Activated T-cell treated with anti-CD3 and anti-CD28 coated beads, Interleukin-2, amount 50 U/mL, for 4 hours (primary cell): Measurements from ENCODE around the gene DHX32. TPM values are rescaled to one million over a fixed set of nuclear protein-coding genes. Genes with fewer than 3 reads are reported as not detected.
A peak's percentile ranks its signal among the peaks of the same experiment; 100 is the strongest.
"Not testable (repeated sequence)": the region's sequence is repeated elsewhere in the genome, so short reads cannot be mapped to it uniquely, and the experiment has no call there.

ENCODE experiments used
- ATAC-seq, 2 donors: fragments of 200-7000 bp; cut with Tn5 transposase; one replicate each; pipeline ENCODE4 v1.10.0; 2021
- DNase-seq: peaks from one replicate; pipeline ENCODE4 v3.0.0-alpha.2; 2020
- H3K27me3 Mint-ChIP-seq: one replicate; pipeline ENCODE4 v1.8.0; 2021; ENCODE audit warnings: low read depth, mixed read lengths
- H3K36me3 Mint-ChIP-seq: one replicate; pipeline ENCODE4 v1.8.0; 2022; ENCODE audit warnings: mixed read lengths; ENCODE audit not compliant: insufficient read depth
- H3K4me1 Mint-ChIP-seq: one replicate; pipeline ENCODE4 v1.8.0; 2021; ENCODE audit warnings: low read depth, mixed read lengths
- H3K4me3 Mint-ChIP-seq: one replicate; pipeline ENCODE4 v1.8.0; 2021; ENCODE audit warnings: mild to moderate bottlenecking, moderate library complexity, mixed read lengths
- H3K9me3 Mint-ChIP-seq: one replicate; pipeline ENCODE4 v1.8.0; 2021; ENCODE audit warnings: mixed read lengths
- total RNA-seq, 3 donors: library from RNA; stranded (reverse); gene quantifications; one replicate each; pipeline ENCODE4 v1.2.1, GENCODE V29; 2021

The DHX32 gene
- total RNA-seq, 3 donors from 2014 or later: 9.3 to 18.0 (median 13.0) TPM

GRCh38 chr10:125907598-125907997, 26.5 kb upstream of the DHX32 start:
- not testable (repeated sequence) for ATAC-seq, H3K9me3 Mint-ChIP-seq, H3K4me1 Mint-ChIP-seq, H3K36me3 Mint-ChIP-seq, H3K27me3 Mint-ChIP-seq, H3K4me3 Mint-ChIP-seq, DNase-seq

- not testable (repeated sequence) for H3K9me3 Mint-ChIP-seq, H3K4me1 Mint-ChIP-seq, H3K4me3 Mint-ChIP-seq, DNase-seq, H3K27me3 Mint-ChIP-seq, ATAC-seq, H3K36me3 Mint-ChIP-seq
Observed at GRCh38 chr10:125905069-125905994, 24.2 kb upstream of the DHX32 start.

GRCh38 chr10:125903135-125903640, 22.1 kb upstream of the DHX32 start:
- not testable (repeated sequence) for ATAC-seq, H3K4me1 Mint-ChIP-seq, H3K4me3 Mint-ChIP-seq, H3K9me3 Mint-ChIP-seq, DNase-seq, H3K36me3 Mint-ChIP-seq
- peaks cover 14% of the 10 kb centered on the region for H3K27me3 Mint-ChIP-seq

GRCh38 chr10:125900963-125901362, 19.9 kb upstream of the DHX32 start:
- not testable (repeated sequence) for H3K9me3 Mint-ChIP-seq, H3K4me3 Mint-ChIP-seq, ATAC-seq

GRCh38 chr10:125897317-125897716, 16.2 kb upstream of the DHX32 start:
- Mint-ChIP-seq H3K4me3 (peak overlapping the region; percentile 86), H3K4me1 (peaks cover 16% of the 10 kb centered on the region), H3K27me3 (peaks cover 15% of the 10 kb centered on the region)
- not testable (repeated sequence) for H3K36me3 Mint-ChIP-seq, ATAC-seq, DNase-seq, H3K9me3 Mint-ChIP-seq

More at GRCh38 chr10:125900963-125901362, 19.9 kb upstream of the DHX32 start:
- not testable (repeated sequence) for H3K36me3 Mint-ChIP-seq, H3K4me1 Mint-ChIP-seq, DNase-seq
- peaks cover 16% of the 10 kb centered on the region for H3K27me3 Mint-ChIP-seq

- ATAC-seq: peak; percentile 80 to 84
- H3K27me3 Mint-ChIP-seq: peaks cover 14% of the 10 kb centered on the region
- not testable (repeated sequence) for H3K36me3 Mint-ChIP-seq
Observed at GRCh38 chr10:125896088-125896934, 15.2 kb upstream of the DHX32 start, which contains the start of gene FANK1. TSS of gene FANK1 (plus strand) at chr10:125896564. CDS start at chr10:125896643, 79 bp downstream.

GRCh38 chr10:125895130-125896087, 14.3 kb upstream of the DHX32 start:
- H3K9me3 Mint-ChIP-seq, H3K36me3 Mint-ChIP-seq: not testable (repeated sequence)
- Mint-ChIP-seq H3K4me3 (peak overlapping the region; percentile 85), H3K27me3 (peaks cover 11% of the 10 kb centered on the region), H3K4me1 (peaks cover 16% of the 10 kb centered on the region)
- ATAC-seq: peak; percentile 62 to 76
- DNase-seq: peak; percentile 11

More at GRCh38 chr10:125896088-125896934, 15.2 kb upstream of the DHX32 start, which contains the start of gene FANK1:
- H3K9me3 Mint-ChIP-seq: not testable (repeated sequence)
- peak; percentile 66 for DNase-seq
- Mint-ChIP-seq H3K4me3 (peak within 1 kb of the TSS; percentile 86), H3K4me1 (peaks cover 16% of the 10 kb centered on the region)

GRCh38 chr10:125894176-125894575, 13.1 kb upstream of the DHX32 start:
- not testable (repeated sequence) for H3K9me3 Mint-ChIP-seq, ATAC-seq, H3K4me3 Mint-ChIP-seq, H3K36me3 Mint-ChIP-seq, DNase-seq, H3K27me3 Mint-ChIP-seq
- peaks cover 16% of the 10 kb centered on the region for H3K4me1 Mint-ChIP-seq

GRCh38 chr10:125892402-125892801, 11.3 kb upstream of the DHX32 start:
- not testable (repeated sequence) for H3K27me3 Mint-ChIP-seq, H3K4me3 Mint-ChIP-seq, H3K36me3 Mint-ChIP-seq, DNase-seq, ATAC-seq, H3K9me3 Mint-ChIP-seq
- H3K4me1 Mint-ChIP-seq: peaks cover 16% of the 10 kb centered on the region

GRCh38 chr10:125889441-125889840, 8.3 kb upstream of the DHX32 start:
- not testable (repeated sequence) for DNase-seq, H3K36me3 Mint-ChIP-seq, H3K4me1 Mint-ChIP-seq, H3K27me3 Mint-ChIP-seq, H3K4me3 Mint-ChIP-seq, ATAC-seq, H3K9me3 Mint-ChIP-seq

GRCh38 chr10:125886914-125887512, 5.9 kb upstream of the DHX32 start:
- ATAC-seq: no peak
- no peaks in the 10 kb centered on the region for H3K4me1 Mint-ChIP-seq
- H3K9me3 Mint-ChIP-seq: no peaks in the 10 kb centered on the region
- H3K27me3 Mint-ChIP-seq: no peaks in the 10 kb centered on the region
- H3K4me3 Mint-ChIP-seq: no peak overlapping the region
- DNase-seq: no peak
- H3K36me3 Mint-ChIP-seq: peaks cover 2% of the 10 kb centered on the region

GRCh38 chr10:125883211-125883610, 2.1 kb upstream of the DHX32 start:
- H3K9me3 Mint-ChIP-seq: no peaks in the 10 kb centered on the region

GRCh38 chr10:125882596-125882995, 1.5 kb upstream of the DHX32 start:
- Mint-ChIP-seq H3K4me3 (no peak overlapping the region), H3K9me3 (no peaks in the 10 kb centered on the region), H3K27me3 (no peaks in the 10 kb centered on the region), H3K36me3 (peaks cover 14% of the 10 kb centered on the region), H3K4me1 (no peaks in the 10 kb centered on the region)
- DNase-seq: no peak
- no peak for ATAC-seq

More at GRCh38 chr10:125883211-125883610, 2.1 kb upstream of the DHX32 start:
- Mint-ChIP-seq H3K27me3 (no peaks in the 10 kb centered on the region), H3K4me1 (no peaks in the 10 kb centered on the region), H3K36me3 (peaks cover 14% of the 10 kb centered on the region), H3K4me3 (no peak overlapping the region)
- DNase-seq (no peak), ATAC-seq (no peak)
